ENCODE data around the gene XYLT1.

The XYLT1 gene

DNA sequence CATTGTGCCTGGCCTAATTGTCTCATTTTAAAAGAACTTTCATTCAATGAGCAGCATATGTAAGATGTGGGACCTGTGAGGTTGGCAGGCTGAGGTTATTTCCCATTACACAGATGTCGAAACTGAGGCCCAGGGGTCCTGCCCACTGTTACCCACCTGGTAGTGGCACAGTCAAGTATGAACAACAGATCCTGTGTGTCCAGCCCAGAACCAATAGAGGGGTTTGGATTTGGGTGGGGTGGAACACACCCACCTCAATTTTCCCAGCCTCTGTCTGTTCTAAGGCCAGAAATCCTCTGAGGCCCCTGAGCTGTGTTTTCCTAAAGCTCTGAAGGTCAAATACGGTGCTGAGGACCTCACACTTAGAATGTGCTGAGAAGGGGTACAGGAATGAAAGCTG lies 179.5 kb downstream of the XYLT1 start:
- DNase-seq: no peak
- in situ Hi-C loops (cut with MboI; ENCODE audit: low pct_unique_long_range_greater_than_20kb, low sequenced_read_pairs): no loop called here

- in situ Hi-C loops (cut with MboI; ENCODE audit: low pct_unique_long_range_greater_than_20kb, low sequenced_read_pairs): no loop called here
- DNase-seq: no peak
These were observed 180.8 kb downstream of the XYLT1 start for GRCh38 chr16:17289674-17290635.

GRCh38 chr16:17289050-17289449 lies 181.7 kb downstream of the XYLT1 start:
- DNase-seq: no peak
- in situ Hi-C loops (cut with MboI; ENCODE audit: low pct_unique_long_range_greater_than_20kb, low sequenced_read_pairs): no loop called here

GRCh38 chr16:17287166-17287800 lies 183.5 kb downstream of the XYLT1 start:
- in situ Hi-C loops (cut with MboI; ENCODE audit: low pct_unique_long_range_greater_than_20kb, low sequenced_read_pairs): no loop called here
- no peak for DNase-seq

- in situ Hi-C loops (cut with MboI; ENCODE audit: low pct_unique_long_range_greater_than_20kb, low sequenced_read_pairs): no loop called here
- no peak for DNase-seq
These were observed 184.3 kb downstream of the XYLT1 start for GRCh38 chr16:17286443-17286842.

DNA sequence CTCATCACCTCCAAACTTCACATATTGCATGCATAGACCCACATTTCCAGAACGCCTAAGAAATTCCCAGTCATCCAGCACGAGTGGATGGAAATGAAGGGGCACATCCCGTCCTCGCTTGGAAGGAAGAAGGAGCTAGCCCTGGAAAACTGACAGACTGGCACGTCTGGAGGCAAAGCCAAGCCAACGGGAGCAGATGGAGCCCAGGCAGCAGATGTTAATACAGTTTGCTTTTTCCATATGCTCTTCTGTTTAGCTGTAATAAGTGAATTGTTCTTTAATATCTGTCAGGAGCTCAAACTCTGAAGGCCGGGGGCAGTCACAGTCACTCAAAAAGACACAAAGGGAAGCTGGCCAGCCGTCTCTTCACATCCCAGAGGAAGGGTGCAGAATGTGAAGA lies 187.7 kb downstream of the XYLT1 start:
- in situ Hi-C loops (cut with MboI; ENCODE audit: low pct_unique_long_range_greater_than_20kb, low sequenced_read_pairs): no loop called here
- no peak for DNase-seq

GRCh38 chr16:17282247-17282646 lies 188.5 kb downstream of the XYLT1 start:
- in situ Hi-C loops (cut with MboI; ENCODE audit: low pct_unique_long_range_greater_than_20kb, low sequenced_read_pairs): no loop called here
- DNase-seq: peak; percentile 20

- DNase-seq: no peak
- in situ Hi-C loops (cut with MboI; ENCODE audit: low pct_unique_long_range_greater_than_20kb, low sequenced_read_pairs): no loop called here
These were observed 189.7 kb downstream of the XYLT1 start for GRCh38 chr16:17281052-17281451.

DNA sequence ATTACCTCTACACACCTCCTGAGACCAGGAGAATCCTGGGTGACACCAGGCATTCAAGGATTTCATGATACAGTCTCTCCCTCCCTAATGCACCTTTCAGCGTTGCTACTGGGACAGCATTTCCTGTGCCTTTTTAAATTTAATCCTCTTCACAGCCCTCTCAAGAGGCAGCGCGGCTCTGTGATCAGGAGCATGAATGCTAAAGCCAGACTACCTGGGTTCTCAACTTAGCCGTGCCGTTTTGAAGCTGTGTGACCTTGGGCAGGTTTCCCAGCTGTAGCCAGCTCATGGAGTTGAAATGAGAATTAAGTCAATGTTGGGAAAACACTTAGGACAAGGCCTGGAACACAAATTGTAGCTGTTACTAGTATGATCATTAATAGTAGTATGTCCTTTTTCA lies 191.8 kb downstream of the XYLT1 start:
- in situ Hi-C loops (cut with MboI; ENCODE audit: low pct_unique_long_range_greater_than_20kb, low sequenced_read_pairs): no loop called here
- DNase-seq: no peak

DNA sequence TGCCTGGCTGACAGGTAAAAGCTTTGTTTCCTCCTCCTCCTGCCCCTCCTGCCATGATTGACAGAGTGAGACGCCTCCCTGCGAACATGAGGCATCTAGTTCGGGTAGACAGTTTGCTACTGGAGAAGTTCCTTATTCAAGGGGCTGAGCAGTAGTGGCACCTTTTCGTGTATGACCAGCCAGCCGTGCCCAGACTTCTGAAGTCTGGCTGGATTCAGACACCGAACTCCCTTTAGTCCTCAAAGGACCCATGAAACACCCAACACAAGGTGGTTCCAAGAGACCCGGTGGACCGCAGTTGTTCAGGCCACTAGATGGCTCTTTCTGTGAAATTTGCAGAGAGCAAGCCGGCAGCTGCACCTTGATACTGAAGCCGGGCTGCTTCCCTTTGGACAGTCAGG lies 192.8 kb downstream of the XYLT1 start:
- no peak for DNase-seq
- in situ Hi-C loops (cut with MboI; ENCODE audit: low pct_unique_long_range_greater_than_20kb, low sequenced_read_pairs): no loop called here

GRCh38 chr16:17276610-17277009 lies 194.2 kb downstream of the XYLT1 start:
- in situ Hi-C loops (cut with MboI; ENCODE audit: low pct_unique_long_range_greater_than_20kb, low sequenced_read_pairs): no loop called here

GRCh38 chr16:17276010-17276530 lies 194.7 kb downstream of the XYLT1 start:
- in situ Hi-C loops (cut with MboI; ENCODE audit: low pct_unique_long_range_greater_than_20kb, low sequenced_read_pairs): no loop called here
- DNase-seq: no peak

More at GRCh38 chr16:17276610-17277009, 194.2 kb downstream of the XYLT1 start:
- DNase-seq: no peak

- in situ Hi-C loops (cut with MboI; ENCODE audit: low pct_unique_long_range_greater_than_20kb, low sequenced_read_pairs): no loop called here
- DNase-seq: peak; percentile 12
These were observed 195.4 kb downstream of the XYLT1 start for GRCh38 chr16:17275076-17276009.

GRCh38 chr16:17273142-17273561 lies 197.6 kb downstream of the XYLT1 start:
- in situ Hi-C loops (cut with MboI; ENCODE audit: low pct_unique_long_range_greater_than_20kb, low sequenced_read_pairs): no loop called here
- DNase-seq: no peak

DNA sequence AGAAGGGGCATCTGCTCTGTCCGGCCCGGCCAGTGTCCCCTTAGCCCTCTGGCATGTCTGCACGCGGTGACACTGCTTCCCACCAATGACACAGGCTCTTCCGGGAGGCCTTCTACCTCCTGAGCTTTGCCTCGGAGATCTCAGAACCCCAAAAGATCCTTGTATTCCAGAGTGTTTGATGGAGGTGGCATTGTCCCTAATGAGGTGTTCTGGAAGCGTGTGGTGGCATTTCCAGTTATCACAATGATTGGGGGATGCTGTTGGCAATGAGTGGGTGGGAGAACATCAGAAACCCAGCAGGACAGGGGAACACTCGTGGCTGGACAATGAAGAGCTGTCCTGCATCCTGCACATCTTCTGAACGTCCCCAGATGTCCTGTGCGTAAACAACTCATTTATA lies 198.0 kb downstream of the XYLT1 start:
- no peak for DNase-seq
- in situ Hi-C loops (cut with MboI; ENCODE audit: low pct_unique_long_range_greater_than_20kb, low sequenced_read_pairs): no loop called here

DNA sequence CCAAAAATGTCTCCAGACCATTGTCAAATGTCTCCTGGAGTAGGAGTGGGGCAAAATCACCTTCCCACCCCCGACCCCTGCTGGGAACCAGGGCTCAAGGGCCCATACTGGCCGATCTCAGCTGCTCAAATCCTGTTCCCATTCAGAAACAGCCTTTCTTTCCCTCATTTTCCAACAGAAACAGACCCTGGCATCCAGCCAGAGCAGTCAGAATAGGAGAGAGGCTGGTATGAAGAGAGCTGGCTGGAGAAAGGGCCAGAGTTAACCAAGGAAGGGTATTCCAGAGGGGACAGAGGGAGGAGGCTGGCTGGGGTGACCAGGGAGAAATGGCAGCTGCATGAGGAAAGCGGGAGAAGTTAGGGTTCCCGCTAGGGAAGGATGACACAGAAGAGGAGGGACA lies 199.1 kb downstream of the XYLT1 start:
- in situ Hi-C loops (cut with MboI; ENCODE audit: low pct_unique_long_range_greater_than_20kb, low sequenced_read_pairs): no loop called here
- no peak for DNase-seq

DNA sequence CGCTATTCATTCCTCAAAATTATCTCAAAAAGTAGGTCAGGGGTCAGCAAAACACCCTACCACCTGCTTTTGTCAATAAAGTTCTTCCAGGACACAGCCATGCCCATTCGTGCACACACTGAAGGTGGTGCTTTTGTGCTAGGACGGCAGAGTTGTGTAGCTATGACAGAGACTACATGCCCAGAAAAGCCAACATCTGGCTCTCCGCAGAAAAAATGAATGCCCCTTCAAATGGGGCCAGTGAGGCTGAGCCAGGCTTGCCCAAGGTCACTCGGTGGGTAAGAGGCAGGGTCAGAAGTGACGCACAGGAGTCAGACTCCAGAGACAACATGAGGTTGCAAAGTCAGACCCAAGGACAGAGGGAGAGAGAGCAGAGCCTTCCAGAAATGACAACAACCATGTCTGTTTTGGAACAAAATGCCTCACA lies 200.1 kb downstream of the XYLT1 start:
- no peak for DNase-seq
- in situ Hi-C loops (cut with MboI; ENCODE audit: low pct_unique_long_range_greater_than_20kb, low sequenced_read_pairs): no loop called here

DNA sequence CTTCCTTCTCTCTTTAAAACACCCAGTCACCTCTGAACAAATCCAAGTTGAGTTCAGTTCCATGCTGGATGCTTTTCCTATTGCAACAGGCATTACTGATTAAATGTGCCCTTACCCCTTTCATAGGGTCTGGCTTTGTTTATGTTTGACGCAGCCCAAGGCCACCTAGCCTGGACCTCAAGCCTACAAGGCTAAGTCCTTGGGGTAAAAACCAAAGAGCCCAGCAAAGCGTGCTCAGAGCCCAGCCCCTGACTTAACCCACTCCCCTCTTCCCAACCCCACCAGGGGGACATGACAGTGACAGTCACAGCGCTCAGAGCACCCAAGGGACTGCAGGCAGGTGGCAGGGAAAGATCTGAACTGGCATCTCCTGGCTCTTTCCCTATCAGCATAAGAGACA lies 200.6 kb downstream of the XYLT1 start:
- no peak for DNase-seq
- in situ Hi-C loops (cut with MboI; ENCODE audit: low pct_unique_long_range_greater_than_20kb, low sequenced_read_pairs): no loop called here

- in situ Hi-C loops (cut with MboI; ENCODE audit: low pct_unique_long_range_greater_than_20kb, low sequenced_read_pairs): no loop called here
These were observed 201.3 kb downstream of the XYLT1 start for GRCh38 chr16:17269439-17269838.

More at GRCh38 chr16:17269439-17269838, 201.3 kb downstream of the XYLT1 start:
- DNase-seq: no peak
